Hepatocyte (in vitro differentiated cells): ENCODE data around the gene SSC4D.

Experiments used
- EZH2 ChIP-seq: fragments of 200-600 bp; sonication (generic); IDR thresholded peaks from 2 replicates; pipeline ENCODE4 v1.6.1; 2016; ENCODE audit warnings: antibody characterized with exemption, mild to moderate bottlenecking, borderline replicate concordance
- EZH2phosphoT487 ChIP-seq: fragments of 200-600 bp; sonication (generic); IDR thresholded peaks from one replicate; pipeline ENCODE4 v1.6.1; 2018; ENCODE audit warnings: antibody characterized with exemption, mild to moderate bottlenecking, low read depth, moderate library complexity; ENCODE audit not compliant: unreplicated experiment, severe bottlenecking
- TF ChIP-seq, protein P1 (sequence below): fragments of 200-600 bp; sonication (generic); IDR thresholded peaks from 2 replicates; pipeline ENCODE4 v1.5.1; 2016; ENCODE audit warnings: antibody characterized with exemption, mild to moderate bottlenecking; ENCODE audit not compliant: poor library complexity

DNA sequence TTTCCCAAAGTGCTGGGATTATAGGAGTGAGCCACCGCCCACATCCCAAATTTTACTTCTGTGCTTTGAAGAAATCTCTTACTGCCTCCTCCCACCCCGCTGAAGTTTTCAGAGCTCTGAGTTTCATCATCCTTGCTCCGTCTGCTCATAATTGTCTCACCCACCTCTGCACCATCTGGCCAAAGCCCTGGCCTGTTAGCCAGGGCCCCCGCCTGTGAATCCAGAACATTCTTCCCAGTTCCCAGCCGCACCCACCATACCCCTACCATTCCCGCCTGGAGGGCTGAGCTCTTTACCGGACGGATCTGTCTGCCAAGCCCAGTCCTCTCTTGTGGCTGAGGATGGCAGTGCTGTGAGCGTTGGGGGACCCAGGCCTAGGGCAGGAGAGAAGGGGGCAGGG lies 14.5 kb downstream of the SSC4D start:
- TF ChIP-seq, protein P1, sequence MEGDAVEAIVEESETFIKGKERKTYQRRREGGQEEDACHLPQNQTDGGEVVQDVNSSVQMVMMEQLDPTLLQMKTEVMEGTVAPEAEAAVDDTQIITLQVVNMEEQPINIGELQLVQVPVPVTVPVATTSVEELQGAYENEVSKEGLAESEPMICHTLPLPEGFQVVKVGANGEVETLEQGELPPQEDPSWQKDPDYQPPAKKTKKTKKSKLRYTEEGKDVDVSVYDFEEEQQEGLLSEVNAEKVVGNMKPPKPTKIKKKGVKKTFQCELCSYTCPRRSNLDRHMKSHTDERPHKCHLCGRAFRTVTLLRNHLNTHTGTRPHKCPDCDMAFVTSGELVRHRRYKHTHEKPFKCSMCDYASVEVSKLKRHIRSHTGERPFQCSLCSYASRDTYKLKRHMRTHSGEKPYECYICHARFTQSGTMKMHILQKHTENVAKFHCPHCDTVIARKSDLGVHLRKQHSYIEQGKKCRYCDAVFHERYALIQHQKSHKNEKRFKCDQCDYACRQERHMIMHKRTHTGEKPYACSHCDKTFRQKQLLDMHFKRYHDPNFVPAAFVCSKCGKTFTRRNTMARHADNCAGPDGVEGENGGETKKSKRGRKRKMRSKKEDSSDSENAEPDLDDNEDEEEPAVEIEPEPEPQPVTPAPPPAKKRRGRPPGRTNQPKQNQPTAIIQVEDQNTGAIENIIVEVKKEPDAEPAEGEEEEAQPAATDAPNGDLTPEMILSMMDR: no peak
- no peak for TF ChIP-seq EZH2phosphoT487
- TF ChIP-seq EZH2: no peak
